Measurements from ENCODE around the gene DOCK11.

DOCK11 gene

GRCh38 chrX:118634336-118634735, 138.7 kb downstream of the DOCK11 start:
- DNase-seq, result no peak

GRCh38 chrX:118637997-118638396, 142.4 kb downstream of the DOCK11 start:
- no peak for DNase-seq

GRCh38 chrX:118644378-118644777, 148.8 kb downstream of the DOCK11 start:
- DNase-seq, result no peak

- DNase-seq, result no peak
These were observed 157.1 kb downstream of the DOCK11 start for GRCh38 chrX:118652717-118653116.

- DNase-seq, result no peak
These were observed 158.7 kb downstream of the DOCK11 start for GRCh38 chrX:118654331-118654730.

GRCh38 chrX:118655561-118656246, 160.1 kb downstream of the DOCK11 start:
- DNase-seq, result no peak

GRCh38 chrX:118657413-118657812, 161.8 kb downstream of the DOCK11 start:
- DNase-seq, result no peak

GRCh38 chrX:118660085-118660484, 164.5 kb downstream of the DOCK11 start:
- no peak for DNase-seq

- no peak for DNase-seq
These were observed 169.6 kb downstream of the DOCK11 start for GRCh38 chrX:118665204-118665603.

GRCh38 chrX:118666521-118666920, 170.9 kb downstream of the DOCK11 start:
- no peak for DNase-seq

GRCh38 chrX:118669435-118669834, 173.8 kb downstream of the DOCK11 start:
- no peak for DNase-seq

- DNase-seq, result no peak
These were observed 179.8 kb downstream of the DOCK11 start for GRCh38 chrX:118675326-118675965.

- no peak for DNase-seq
These were observed 180.3 kb downstream of the DOCK11 start for GRCh38 chrX:118675966-118676349.

- DNase-seq, result no peak
These were observed 181.7 kb downstream of the DOCK11 start for GRCh38 chrX:118677318-118677717.

GRCh38 chrX:118679290-118679689, 183.7 kb downstream of the DOCK11 start:
- no peak for DNase-seq

- DNase-seq, result no peak
These were observed 186.8 kb downstream of the DOCK11 start for GRCh38 chrX:118682258-118683014.

GRCh38 chrX:118685393-118685792, 189.8 kb downstream of the DOCK11 start:
- DNase-seq, result no peak

GRCh38 chrX:118688935-118689334, 193.3 kb downstream of the DOCK11 start:
- no peak for DNase-seq

- no peak for DNase-seq
These were observed 198.2 kb downstream of the DOCK11 start for GRCh38 chrX:118693843-118694242.

- no peak for DNase-seq
These were observed 199.0 kb downstream of the DOCK11 start for GRCh38 chrX:118694638-118695037.

- DNase-seq, result no peak
These were observed 203.0 kb downstream of the DOCK11 start for GRCh38 chrX:118698516-118699170.

- no peak for DNase-seq
These were observed 207.1 kb downstream of the DOCK11 start for GRCh38 chrX:118702741-118703140.

- no peak for DNase-seq
These were observed 211.1 kb downstream of the DOCK11 start for GRCh38 chrX:118706681-118707080.

- no peak for DNase-seq
These were observed 218.9 kb downstream of the DOCK11 start for GRCh38 chrX:118714521-118714920.
